Measurements from ENCODE around the gene PLXDC2.
"Not testable (repeated sequence)": the region's sequence is repeated elsewhere in the genome, so short reads cannot be mapped to it uniquely, and the experiment has no call there.

The PLXDC2 gene

GRCh38 chr10:19816411-19817230 is at the start of gene PLXDC2:
Gene PLXDC2 (plus strand): TSS chr10:19816432.
- peak; percentile 26 for DNase-seq

- no peak for DNase-seq
Observed at GRCh38 chr10:19767876-19768275, 48.4 kb upstream of the PLXDC2 start.

- DNase-seq, result not testable (repeated sequence)
Observed at GRCh38 chr10:19769826-19770225, 46.4 kb upstream of the PLXDC2 start.

GRCh38 chr10:19772972-19773371 is 43.3 kb upstream of the PLXDC2 start:
- no peak for DNase-seq

- no peak for DNase-seq
Observed at GRCh38 chr10:19775296-19775695, 40.9 kb upstream of the PLXDC2 start.

GRCh38 chr10:19777806-19778205 is 38.4 kb upstream of the PLXDC2 start:
- DNase-seq, result no peak

GRCh38 chr10:19778996-19779395 is 37.2 kb upstream of the PLXDC2 start:
- DNase-seq, result no peak

GRCh38 chr10:19782430-19783089 is 33.7 kb upstream of the PLXDC2 start:
- DNase-seq, result no peak

- DNase-seq, result no peak
Observed at GRCh38 chr10:19783721-19784120, 32.5 kb upstream of the PLXDC2 start.

GRCh38 chr10:19785366-19785765 is 30.9 kb upstream of the PLXDC2 start:
- DNase-seq, result no peak

- peak; percentile 39 for DNase-seq
Observed at GRCh38 chr10:19788075-19788686, 28.1 kb upstream of the PLXDC2 start.

GRCh38 chr10:19788902-19789301 is 27.3 kb upstream of the PLXDC2 start:
- no peak for DNase-seq

GRCh38 chr10:19789607-19790006 is 26.6 kb upstream of the PLXDC2 start:
- DNase-seq, result no peak

- DNase-seq, result no peak
Observed at GRCh38 chr10:19791032-19791431, 25.2 kb upstream of the PLXDC2 start.

GRCh38 chr10:19795684-19796083 is 20.5 kb upstream of the PLXDC2 start:
- no peak for DNase-seq

GRCh38 chr10:19800161-19800560 is 16.1 kb upstream of the PLXDC2 start:
- no peak for DNase-seq

- no peak for DNase-seq
Observed at GRCh38 chr10:19801369-19801768, 14.9 kb upstream of the PLXDC2 start.

GRCh38 chr10:19803676-19804075 is 12.6 kb upstream of the PLXDC2 start:
- DNase-seq, result no peak

- DNase-seq, result no peak
Observed at GRCh38 chr10:19809481-19809880, 6.8 kb upstream of the PLXDC2 start.

- DNase-seq, result peak; percentile 12
Observed at GRCh38 chr10:19811540-19811939, 4.7 kb upstream of the PLXDC2 start.

- no peak for DNase-seq
Observed at GRCh38 chr10:19812976-19813375, 3.3 kb upstream of the PLXDC2 start.

- no peak for DNase-seq
Observed at GRCh38 chr10:19815036-19815730, 1.0 kb upstream of the PLXDC2 start.

- DNase-seq, result peak; percentile 36
Observed at GRCh38 chr10:19815731-19816410, 361 bp upstream of the PLXDC2 start.

Data from NCI-H446 treated with DMSO at 0.1 percent for 48 hours (cell line).